ENCODE data around the gene SUPT6H.
"Not testable (repeated sequence)": the region's sequence is repeated elsewhere in the genome, so short reads cannot be mapped to it uniquely, and the experiment has no call there.

SUPT6H gene

DNA sequence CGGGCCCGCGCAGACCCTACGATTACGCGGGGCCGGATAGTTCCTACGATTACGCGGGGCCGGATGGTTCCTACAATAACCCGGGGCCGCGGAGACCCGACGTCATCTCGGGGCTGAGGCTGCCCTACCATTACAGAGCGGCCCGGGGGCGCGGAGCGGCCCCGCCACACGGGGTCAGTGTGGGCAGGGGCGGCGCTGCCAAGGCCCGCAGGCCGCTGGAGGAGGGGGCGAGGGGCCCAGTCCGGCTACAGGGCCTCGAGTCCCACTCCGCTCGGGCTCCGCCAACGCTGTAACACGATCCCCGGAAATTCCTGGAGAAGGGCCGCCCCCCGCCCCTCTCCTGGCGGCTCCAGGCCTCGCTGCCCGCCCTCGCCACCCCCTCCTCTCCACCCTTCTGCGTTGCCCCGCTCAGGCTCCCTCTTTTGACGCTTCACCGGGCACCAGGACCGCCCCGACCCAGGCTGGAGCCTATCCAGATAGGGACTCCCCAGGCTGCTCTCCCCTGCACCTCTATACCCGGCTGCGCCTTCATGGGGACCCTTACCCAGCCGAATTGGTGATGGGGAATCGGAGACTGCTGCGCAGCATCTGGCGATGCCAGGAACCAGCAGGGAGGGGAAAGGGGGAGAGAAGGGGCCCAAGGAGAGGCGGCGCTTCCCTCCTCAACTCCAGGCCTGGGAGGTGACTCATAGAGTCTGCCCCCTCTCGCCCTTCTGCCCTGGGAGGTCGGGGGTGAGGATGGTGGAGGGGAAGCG, 55.8 kb downstream of the SUPT6H start, which contains the start of gene RAB34:
Gene RAB34, minus strand, starts transcription at position 291 of the 755 bp plus-strand sequence. CDS start 602 bp downstream, outside the sequence.
- DNase-seq (ENCODE audit: low read depth in 2 of 2, low spot score in 1 of 2), result no peak

DNA sequence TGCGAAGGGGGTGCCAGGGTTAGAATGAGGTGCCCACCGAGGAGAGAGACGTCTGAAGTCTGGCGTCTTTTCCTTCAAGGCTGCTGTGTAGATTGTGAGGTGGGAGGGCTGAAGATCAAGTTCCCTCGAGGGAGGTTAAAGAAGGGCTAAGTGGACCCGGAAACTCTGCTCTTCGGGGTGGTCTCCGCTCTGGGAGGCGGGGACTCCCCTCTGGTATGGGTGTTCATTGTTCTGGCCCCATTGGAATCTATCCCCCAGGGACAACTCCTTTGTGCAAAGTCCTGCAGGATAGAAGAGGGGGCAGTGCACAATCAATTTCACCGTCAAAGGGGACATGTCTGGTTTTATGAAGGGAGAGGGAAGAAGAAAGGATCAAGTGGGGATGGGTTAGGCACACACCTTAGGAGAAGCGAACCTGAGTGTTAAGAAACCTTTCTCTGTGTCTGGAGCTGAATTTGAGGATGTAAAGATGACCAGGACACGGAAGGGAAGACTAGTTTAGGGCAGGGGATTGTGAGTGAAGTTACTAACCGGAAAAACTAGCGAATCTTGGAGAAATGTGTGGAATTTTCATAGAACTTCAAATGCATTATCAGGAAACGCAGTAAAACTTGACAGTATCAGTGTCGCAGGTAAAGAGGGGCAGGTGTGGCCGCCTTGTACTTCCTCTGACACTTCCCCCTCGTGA, 56.5 kb downstream of the SUPT6H start:
- DNase-seq (ENCODE audit: low read depth in 2 of 2, low spot score in 1 of 2), result no peak

DNA sequence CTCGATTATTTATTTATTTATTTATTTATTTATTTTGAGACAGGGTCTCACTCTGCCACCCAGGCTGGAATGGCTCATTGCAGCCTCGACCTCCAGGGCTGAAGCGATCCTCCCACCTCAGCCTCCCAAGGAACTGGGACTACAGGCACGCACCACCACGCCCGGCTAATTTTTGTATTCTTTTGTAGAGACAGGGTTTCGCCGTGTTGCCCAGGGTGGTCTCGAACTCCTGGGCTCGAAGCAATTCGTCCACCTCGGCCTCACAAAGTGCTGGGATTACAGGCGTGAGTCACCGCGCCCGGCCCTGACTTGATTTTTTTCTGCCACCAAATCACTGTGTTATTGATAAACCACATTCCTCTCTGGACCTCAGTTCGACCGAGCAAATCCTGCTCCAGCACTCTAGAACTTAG, 57.0 kb downstream of the SUPT6H start:
- DNase-seq (ENCODE audit: low read depth in 2 of 2, low spot score in 1 of 2), result no peak

DNA sequence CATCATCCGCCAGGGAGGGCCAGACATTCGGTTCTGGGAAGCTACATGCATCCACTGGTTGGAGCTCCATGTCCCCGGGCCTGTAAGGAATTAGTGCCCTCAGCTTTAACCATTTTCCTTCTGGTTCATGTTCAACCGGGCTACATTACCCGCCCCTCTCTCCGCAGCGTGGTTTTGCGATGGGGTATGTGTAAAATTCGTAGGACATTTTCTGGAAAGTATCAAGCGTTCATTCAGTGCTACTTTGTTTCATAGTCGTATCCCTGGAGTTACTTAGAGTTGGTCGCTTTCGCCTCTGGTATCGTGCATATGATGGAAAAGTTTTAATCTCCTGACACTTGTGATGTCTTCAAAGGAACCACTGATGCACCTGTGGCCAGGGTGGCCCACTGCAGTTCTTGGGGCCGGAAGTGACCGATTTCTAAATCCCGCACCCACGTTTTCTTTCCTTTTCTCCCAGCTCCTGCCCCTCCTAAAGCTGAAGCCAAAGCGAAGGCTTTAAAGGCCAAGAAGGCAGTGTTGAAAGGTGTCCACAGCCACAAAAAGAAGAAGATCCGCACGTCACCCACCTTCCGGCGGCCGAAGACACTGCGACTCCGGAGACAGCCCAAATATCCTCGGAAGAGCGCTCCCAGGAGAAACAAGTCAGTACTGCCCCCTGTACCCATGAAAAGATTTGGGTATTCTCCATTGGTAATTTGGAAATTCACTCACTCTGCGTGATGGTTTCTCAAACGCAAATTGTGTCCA, 58.4 kb downstream of the SUPT6H start:
- DNase-seq (ENCODE audit: low read depth in 2 of 2, low spot score in 1 of 2), result no peak

DNA sequence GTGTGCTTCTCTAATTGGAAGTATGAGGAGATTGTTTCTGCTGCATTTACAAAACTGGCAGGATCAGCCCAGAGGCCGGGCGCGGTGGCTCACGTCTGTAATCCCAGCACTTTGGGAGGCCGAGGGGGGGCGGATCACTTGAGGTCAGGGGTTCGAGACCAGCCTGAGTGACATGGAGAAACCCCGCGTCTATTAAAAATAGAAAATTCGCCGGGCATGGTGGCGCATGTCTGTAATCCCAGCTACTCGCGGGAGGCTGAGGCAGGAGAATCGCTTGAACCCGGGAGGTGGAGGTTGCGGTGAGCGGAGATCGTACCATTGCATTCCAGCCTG, 59.0 kb downstream of the SUPT6H start:
- not testable (repeated sequence) for DNase-seq (ENCODE audit: low read depth in 2 of 2, low spot score in 1 of 2)

DNA sequence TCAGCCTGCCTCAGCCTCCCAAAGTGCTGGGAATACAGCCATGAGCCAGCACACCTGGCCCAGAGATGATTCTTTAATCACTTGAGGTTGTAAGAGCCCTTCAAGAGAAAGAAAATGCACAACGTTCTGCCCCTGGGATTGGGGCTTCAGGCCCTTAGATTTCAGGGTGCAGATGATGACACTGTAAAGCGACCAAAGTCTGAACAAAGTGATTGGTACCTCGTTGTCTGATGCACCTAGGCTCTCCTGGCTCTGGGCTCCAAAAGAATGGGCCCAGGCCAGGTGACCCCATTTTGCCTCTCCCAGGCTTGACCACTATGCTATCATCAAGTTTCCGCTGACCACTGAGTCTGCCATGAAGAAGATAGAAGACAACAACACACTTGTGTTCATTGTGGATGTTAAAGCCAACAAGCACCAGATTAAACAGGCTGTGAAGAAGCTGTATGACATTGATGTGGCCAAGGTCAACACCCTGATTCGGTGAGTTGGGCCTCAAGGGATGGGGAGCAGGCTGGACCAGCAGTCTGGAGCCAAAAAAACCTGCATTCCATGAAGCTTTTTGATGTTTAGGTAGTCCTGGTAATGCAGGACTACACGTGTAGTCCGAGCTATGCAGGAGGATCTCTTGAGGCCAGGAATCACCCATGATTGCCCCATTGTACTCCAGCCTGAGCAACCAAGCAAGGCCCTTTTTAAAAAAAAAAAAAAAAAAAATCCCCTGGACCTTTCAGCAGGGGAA, 60.6 kb downstream of the SUPT6H start:
- no peak for DNase-seq (ENCODE audit: low read depth in 2 of 2, low spot score in 1 of 2)

DNA sequence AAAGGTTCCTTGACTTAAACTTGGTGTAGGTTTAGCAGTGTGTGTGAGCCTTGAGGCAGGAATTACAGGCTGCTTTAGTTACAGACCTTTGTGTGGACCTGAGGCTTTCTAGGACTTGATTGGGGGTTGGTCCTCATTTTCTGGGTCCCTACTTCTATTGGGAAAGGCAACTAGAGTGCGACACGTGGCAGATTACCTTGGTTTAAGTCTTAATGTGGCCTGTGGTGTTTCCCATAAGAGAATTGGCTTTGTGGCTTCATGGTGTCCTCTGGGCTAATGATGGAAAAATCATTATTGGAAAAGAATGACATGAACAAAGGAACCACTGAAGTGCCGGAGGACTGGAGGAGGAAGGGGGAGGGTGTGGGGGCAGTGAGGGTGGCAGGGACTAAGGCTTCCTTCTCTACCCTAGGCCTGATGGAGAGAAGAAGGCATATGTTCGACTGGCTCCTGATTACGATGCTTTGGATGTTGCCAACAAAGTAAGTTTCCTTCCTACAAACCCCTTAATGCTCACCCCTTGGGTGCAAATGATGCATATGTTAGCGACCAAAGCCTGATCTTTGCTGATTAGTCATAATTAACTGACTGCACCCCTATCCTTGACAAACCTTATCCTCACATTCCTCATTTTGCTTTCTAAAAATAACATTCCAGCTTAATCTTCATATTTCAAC, 61.3 kb downstream of the SUPT6H start:
- no peak for DNase-seq (ENCODE audit: low read depth in 2 of 2, low spot score in 1 of 2)

DNA sequence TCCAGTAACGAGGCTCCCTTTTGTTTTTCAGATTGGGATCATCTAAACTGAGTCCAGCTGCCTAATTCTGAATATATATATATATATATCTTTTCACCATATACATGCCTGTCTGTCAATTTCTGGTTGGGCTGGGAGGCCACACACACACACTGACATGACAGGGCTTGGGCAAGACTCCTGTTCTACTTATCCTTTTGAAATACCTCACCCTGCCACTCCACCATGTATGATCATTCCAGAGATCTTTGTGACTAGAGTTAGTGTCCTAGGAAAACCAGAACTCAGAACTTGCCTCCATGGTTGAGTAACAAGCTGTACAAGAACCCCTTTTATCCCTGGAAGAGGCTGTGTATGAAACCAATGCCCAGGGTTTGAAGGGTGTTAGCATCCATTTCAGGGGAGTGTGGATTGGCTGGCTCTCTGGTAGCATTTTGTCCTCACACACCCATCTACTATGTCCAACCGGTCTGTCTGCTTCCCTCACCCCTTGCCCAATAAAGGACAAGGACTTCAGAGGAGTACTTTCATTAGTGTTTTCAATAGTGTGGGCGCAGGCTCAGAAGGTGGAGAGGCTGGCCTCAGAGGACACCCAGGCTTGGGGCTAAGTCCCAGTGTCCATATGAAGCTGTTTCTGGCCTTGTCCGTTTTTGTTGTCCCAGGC, 62.0 kb downstream of the SUPT6H start:
- DNase-seq (ENCODE audit: low read depth in 2 of 2, low spot score in 1 of 2), result not testable (repeated sequence)

DNA sequence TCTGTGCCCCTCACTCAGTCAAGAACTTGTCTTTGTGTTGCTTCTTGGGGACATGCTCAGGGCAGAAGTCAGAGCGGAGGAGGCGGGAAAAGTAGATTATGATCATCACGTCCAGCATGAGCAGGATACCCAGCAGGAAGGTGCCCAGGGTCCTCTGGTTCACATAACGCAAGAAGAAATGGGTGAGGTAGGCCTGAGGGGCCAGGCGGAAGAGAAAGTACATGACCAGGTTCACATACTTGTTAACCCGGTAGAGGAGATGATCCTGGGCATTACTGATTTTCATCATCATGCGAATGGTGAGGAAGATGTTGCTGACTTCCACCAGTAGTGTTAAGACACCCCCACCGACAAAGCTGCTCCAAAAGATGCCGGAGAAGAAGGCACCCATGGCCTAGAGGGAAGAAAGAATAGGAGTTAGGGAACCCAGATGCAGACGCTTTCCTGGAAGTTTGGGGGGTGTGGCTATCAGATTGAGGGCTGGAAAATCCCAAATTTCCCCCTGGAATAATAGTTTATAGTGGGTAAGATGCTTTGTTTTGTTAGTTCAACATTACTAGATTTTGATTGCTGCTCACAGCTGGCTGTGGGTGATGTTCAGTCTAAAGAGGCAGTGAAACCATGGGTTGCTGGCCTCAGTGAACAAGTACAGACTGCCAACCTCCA, 62.6 kb downstream of the SUPT6H start:
- DNase-seq (ENCODE audit: low read depth in 2 of 2, low spot score in 1 of 2), result no peak

DNA sequence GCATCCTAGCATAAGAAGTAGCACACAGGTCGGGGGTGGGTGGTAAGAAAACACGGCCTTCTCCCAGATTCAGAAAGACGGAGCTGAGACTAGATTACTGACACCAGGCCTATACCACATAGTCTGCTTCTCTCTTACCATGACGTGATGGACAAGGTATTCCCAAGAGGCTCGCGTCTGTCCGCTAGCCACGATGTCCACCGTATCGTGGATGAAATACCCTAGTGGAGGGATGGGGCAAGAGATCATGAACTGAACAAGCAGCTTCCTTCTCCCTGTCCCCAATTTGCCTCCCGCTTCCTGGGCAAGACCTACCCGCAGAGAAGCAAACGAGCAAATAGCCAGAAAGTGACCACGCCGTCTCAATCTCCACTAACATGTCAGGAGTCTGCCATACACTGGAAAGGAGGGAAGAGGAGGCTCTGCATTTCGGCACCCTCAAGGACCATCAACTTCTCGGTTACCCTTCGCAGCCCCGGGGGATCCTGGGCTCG, 63.2 kb downstream of the SUPT6H start:
- no peak for DNase-seq (ENCODE audit: low read depth in 2 of 2, low spot score in 1 of 2)

DNA sequence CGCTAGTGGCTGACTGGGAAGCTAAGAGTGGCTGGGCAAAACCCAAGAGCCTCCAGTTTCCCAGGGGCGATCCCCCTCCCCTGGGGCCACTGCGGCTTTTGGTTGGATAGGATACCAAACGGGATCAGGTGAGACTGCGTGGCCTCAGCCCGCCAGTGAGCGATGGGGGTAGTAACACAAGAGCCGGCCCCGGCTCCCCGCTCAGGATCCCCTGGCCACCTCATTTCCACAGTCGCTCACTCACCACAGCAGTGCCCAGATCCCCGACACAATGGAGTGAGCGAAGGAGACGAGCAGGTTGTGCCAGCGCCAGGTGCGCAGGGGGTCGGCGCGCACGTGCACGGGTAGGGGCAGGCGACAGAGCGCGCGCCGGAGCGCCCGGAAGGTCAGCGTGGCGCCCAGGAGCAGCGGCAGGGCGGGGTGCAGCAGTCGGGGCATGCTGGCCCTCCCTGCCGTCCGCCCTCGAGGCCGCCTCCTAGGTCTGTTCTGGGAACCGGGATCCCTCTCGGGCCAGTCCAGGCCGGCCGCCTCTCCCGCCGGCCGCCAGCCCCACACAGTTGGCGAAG, 63.7 kb downstream of the SUPT6H start:
- no peak for DNase-seq (ENCODE audit: low read depth in 2 of 2, low spot score in 1 of 2)

DNA sequence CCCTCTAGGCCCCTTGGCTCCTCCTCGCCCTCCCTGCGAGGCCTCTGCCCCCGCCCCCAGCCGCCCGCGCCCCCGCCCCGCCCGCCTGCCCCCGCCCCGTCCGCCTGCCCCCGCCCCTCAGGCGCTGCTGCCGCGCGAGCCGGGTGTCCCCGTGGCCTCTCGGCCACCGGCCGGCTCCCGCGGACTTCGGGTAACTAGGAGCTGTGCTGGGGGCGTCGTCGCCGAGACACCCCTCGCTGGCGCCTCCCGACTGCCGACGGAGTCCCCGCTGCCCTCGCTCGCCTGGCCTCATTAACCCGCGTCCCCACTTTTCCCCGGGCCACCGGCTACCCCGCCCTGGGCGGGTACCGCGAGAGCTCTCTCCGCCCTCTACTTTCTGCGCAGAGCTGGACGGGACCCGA, 64.2 kb downstream of the SUPT6H start, which contains the start of gene TLCD1:
Gene TLCD1, minus strand, starts transcription at position 8 of the 401 bp plus-strand sequence. CDS start 136 bp downstream, outside the sequence.
- DNase-seq (ENCODE audit: low read depth in 2 of 2, low spot score in 1 of 2), result no peak

DNA sequence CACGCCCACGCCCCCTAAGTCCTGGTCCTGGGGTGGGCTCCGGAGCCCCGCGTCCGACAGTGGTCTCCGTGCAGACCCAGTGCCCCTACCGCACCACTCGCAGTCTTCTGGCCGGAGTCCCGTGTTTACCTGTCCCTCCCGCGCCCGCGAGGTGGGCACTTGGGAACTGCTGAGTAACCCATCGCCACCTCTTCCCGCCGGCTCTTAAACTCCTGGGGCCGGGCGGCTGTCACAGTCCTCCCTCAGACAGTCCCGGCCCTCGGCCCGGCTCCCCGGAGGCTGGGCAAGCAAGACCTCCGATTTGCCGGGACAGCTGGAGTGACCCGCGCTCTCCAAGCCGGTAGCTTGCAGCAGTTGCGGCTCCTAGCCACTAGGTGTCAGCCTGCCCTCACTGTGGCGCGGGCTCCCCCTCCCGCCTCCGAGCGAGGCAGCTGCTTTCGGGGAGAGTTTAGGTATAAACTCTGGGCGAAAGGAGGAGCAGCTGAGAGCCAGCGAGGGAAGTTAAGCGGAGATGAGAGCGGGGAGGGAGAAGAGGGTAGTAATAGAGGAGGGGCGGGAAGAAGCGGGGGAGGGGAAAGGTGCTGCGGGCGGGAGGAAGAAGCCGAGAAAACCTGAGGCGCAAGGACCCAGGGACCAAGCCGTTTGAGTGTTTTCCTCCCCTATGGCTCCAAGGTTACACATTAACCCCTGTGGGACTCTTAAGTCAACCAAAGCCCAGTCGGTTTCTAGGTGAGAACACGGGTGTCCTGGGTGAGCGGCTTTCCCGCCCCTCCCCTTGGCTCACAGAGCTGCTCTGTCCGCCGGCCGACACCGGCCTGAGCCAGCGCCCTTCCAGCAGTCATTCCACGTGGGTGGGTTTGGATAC, 64.9 kb downstream of the SUPT6H start:
- DNase-seq (ENCODE audit: low read depth in 2 of 2, low spot score in 1 of 2), result peak; percentile 75 to 83

DNA sequence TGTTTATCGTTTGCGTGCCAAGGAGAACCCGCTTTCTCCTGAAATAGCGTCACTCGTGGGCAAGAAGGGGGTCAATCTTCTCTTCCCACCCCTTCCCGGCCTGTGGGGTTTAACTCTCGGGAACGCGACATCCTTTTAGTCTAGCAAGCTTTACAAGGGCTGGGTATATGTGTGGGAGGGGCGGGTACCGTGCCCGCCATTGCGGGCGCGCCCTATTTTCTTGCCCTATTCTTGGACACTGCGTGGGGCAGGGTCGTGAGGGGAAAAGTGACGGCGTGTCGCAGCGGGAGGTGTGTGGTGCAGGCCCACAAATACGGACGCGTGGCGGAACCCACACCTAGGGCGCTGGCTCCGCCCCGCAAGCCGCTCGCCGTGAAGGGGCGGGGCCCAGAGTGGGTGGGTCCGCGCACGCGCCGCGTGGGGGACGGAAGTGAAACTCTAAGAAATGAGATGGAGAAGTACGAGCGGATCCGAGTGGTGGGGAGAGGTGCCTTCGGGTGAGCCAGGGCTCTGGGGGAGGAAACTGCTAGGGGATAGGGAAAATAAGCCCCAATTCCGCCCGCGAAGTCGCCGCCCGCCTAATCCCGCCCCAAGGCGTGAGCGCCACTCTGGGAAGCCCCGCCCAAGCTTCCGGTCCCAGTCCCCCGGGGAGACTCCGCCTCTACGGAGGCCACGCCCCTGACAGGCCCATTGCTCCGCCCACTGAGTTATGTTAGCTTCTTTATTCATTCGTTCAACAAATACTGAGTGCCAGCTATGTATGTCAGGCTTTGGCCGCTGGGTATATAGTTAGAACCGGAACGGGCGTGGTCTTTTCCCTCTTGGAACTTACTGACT, 66.6 kb downstream of the SUPT6H start, which contains the start of gene NEK8:
Gene NEK8, plus strand, starts transcription at position 425 of the 837 bp plus-strand sequence. Its CDS starts 26 bp downstream, at position 451.
- DNase-seq (ENCODE audit: low read depth in 2 of 2, low spot score in 1 of 2), result peak; percentile 93 to 99

DNA sequence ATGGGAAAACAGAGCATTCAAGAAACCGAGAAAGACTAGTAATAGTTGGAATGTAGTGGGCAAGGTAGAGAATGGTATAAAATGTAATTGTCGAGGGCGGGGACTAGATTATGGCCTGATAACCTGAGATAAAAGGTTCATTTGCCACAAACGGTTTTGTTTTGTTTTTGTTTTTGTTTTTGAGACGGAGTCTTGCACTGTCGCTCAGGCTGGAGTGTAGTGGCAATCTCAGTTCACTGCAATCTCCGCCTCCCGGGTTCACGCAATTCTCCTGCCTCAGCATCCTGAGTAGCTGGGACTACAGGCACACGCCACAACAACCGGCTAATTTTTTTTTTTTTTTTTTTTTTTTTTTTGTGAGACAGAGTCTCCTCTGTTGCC, 67.9 kb downstream of the SUPT6H start:
- DNase-seq (ENCODE audit: low read depth in 2 of 2, low spot score in 1 of 2), result no peak

DNA sequence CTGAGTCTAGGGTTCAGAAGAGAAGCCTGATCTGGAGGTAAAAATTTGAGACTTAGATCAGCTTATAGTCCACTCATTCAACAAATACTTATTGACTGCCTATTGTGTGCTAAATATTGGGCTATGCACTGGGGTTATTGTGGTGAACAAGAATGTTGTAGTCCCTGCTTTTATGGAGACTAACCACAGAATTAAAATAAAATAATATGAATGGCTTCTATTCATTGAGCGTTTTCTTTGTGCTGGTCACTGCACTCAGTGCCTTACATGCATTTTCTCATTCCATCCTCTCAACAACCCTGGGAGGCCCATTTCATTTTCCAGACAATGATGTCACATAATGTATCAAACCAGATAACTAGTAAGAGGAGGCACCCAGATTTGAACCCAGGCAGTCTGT, 71.3 kb downstream of the SUPT6H start:
- DNase-seq (ENCODE audit: low read depth in 2 of 2, low spot score in 1 of 2), result no peak

DNA sequence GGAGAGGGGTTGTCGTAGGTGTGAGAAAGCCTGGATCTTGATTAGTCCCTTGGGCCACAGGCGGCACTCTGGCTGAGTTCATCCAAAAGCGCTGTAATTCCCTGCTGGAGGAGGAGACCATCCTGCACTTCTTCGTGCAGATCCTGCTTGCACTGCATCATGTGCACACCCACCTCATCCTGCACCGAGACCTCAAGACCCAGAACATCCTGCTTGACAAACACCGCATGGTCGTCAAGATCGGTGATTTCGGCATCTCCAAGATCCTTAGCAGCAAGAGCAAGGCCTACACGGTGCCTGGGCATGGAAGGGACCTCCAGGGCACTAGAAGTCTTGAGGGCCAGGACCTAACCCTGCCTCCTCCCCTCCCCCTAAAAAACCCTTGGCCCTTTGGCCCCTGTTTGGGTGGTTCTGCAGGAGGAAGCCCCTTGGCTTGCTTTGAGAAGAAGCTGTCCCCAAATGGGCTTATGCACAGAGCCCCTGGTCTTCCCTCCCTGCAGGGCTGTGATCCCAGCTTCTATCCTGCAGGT, 72.8 kb downstream of the SUPT6H start:
- DNase-seq (ENCODE audit: low read depth in 2 of 2, low spot score in 1 of 2), result no peak

Measured in stimulated activated CD8-positive, alpha-beta memory T cell treated with anti-CD3 and anti-CD28 coated beads, Interleukin-4, amount 100 ng/mL, for 4 hours (primary cell).